HG03442 (cell line): Measurements from ENCODE around the gene KCNMA1.
"Not testable (repeated sequence)": the region's sequence is repeated elsewhere in the genome, so short reads cannot be mapped to it uniquely, and the experiment has no call there.

Experiments used
- ATAC-seq: cut with Tn5 transposase; IDR thresholded peaks from one replicate; pipeline ENCODE4 v1.9.1; 2021; ENCODE audit warnings: mild to moderate bottlenecking, moderate library complexity; ENCODE audit not compliant: unreplicated experiment

Gene KCNMA1

GRCh38 chr10:77637532-77638320 lies at the start of gene KCNMA1:
KCNMA1 (minus strand) TSS chr10:77637808.
- ATAC-seq = no peak

DNA sequence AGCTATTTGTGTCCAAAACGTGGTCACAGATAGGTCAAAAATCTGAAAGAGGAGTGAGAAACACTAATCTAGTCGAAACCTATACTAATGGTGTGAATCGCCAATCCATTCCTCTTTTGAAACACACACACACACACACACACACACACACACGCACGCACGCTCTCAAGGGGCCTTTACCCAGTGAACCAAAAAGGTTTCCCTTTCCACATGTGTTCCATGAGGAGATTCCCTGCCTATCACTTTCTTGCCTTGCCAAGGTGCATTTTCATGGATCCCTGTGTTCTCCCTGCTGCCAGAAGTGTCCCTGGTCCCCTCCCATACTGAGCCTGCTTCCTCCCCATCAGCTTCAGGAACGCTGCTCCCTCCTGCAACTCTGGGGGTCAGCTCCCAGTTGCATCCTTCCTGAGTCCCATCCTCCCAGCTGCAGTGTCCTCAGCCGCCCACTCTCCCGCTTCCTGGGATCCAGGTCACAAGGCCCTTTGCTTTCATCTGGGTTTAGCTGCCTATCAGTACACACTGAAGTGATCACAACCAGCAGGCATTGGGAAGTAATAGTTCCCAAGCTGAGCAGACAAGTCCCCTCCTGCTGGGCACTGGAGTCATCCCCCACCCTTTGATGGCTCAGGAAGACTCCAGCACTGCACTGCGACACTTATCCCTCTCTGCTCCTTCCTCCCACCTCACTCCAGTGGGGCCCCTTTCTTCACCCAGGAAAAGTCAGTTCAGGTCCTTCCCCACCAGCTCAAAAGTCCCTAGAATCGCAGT lies 49.2 kb upstream of the KCNMA1 start:
- no peak for ATAC-seq

GRCh38 chr10:77686096-77686495 lies 48.5 kb upstream of the KCNMA1 start:
- ATAC-seq = no peak

GRCh38 chr10:77685432-77685831 lies 47.8 kb upstream of the KCNMA1 start:
- ATAC-seq = no peak

- ATAC-seq = not testable (repeated sequence)
These were observed 45.5 kb upstream of the KCNMA1 start for GRCh38 chr10:77683088-77683432.

- no peak for ATAC-seq
These were observed 44.9 kb upstream of the KCNMA1 start for GRCh38 chr10:77682393-77683087.

DNA sequence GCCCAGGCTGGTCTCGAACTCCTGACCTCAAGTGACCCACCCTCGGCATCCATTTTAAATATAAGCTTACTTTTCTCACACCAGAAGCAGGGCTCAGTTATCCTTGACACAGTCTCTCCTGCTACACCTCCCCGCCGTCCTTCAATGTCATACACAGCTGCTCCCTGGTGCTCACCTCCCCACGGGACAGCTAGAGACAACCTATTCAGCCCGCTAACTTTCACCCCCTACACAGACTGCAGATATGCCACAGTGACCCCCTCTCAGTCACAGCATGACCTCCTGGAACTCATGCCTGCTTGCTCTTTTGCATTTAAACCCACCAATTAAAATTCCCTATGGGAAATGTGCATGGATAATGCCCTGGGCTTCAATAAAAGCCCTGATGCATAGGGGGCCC lies 44.2 kb upstream of the KCNMA1 start:
- ATAC-seq = no peak

DNA sequence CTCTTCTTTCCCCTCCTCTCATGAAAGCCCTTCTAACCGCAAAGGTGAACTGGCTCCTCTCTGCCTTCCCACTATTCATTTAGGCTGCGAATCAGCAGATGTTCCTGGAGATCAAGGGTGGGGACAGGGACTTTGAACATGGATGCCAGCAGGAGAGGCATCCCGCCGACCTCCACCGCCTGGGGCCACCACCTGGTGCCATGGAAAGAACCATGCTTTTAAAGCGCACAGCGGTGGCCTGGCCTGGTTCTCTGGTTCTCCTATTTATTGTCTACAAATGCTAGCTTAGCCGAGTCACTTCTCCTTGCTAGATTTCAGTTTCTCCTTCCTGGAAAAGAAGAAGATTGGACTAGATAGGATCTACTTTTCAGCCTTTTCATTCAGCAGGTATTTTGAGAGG lies 43.2 kb upstream of the KCNMA1 start:
- no peak for ATAC-seq

DNA sequence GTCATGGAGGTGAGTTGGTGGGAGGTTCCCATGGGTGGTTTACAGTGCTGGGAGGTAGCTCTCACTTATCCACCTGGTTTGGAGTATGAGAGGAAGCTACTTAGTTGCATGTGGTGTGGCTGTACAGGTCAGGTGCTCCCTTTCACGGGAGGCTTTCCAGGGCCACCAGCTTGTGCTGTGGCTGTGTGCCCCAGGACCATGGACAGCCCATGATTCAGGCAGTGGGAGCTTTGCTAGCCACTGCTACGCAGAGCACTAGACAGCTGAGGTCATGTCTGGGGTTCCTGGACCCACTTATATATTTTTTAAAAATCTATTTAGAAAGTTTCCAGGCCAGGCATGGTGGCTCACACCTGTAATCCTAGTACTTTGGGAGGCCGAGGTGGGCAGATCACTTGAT lies 42.5 kb upstream of the KCNMA1 start:
- ATAC-seq = no peak

GRCh38 chr10:77679217-77679616 lies 41.6 kb upstream of the KCNMA1 start:
- ATAC-seq = no peak

GRCh38 chr10:77678146-77678545 lies 40.5 kb upstream of the KCNMA1 start:
- no peak for ATAC-seq

- no peak for ATAC-seq
These were observed 37.7 kb upstream of the KCNMA1 start for GRCh38 chr10:77675347-77675746.

GRCh38 chr10:77673515-77674140 lies 36.0 kb upstream of the KCNMA1 start:
- no peak for ATAC-seq

GRCh38 chr10:77673101-77673500 lies 35.5 kb upstream of the KCNMA1 start:
- ATAC-seq = no peak

- no peak for ATAC-seq
These were observed 34.1 kb upstream of the KCNMA1 start for GRCh38 chr10:77671594-77672252.

DNA sequence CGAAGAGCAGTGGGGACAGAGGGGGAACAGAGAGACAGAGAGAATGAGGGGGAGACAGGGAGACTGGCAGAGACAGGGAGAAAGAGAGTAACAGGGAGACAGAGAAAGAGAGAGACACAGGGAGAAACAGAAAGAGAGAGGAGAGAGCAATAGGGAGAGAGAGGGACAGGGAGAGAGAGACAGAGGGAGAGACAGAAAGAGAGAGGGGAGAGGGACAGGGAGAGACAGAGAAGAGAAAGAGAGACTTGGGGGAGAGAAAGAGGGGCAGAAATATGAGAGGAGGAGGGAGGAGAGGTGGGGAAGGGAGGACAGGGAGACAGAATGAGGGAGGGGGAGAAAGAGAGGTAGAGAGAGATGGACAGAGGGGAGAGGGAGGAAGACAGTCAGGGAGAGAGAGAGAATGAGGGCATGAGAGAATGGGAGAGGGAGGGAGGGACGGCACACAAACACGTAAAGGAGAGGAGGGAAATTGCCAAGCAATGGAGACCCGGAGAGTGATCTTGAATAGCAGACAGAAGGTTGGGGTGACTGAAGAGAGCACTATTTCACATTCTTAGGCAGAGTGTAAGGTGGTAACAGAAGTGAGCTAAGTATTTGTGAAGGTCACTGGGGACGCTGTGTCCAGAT lies 33.3 kb upstream of the KCNMA1 start:
- ATAC-seq = no peak

- ATAC-seq = no peak
These were observed 32.3 kb upstream of the KCNMA1 start for GRCh38 chr10:77669892-77670291.

GRCh38 chr10:77667426-77668324 lies 30.1 kb upstream of the KCNMA1 start:
- ATAC-seq = peak; percentile 64

DNA sequence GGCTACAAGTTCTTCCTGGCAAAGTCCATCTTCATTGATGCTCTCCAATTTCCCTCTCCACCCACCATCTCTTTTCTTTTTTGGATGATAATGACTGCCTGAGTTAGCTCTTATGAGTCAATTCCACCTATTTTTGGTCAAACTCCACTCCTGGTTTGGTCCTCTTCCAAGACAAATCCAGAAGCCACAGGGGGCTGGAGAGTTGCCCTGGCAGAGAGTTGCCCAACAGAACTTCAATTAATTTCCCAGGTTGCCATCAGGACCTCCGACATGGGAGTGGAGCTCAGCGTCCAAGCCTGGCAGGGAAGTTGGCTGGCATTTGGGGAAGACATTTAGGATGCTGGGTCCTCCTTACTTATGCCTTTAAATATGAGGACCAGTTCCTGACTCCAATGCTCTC lies 29.2 kb upstream of the KCNMA1 start:
- no peak for ATAC-seq
